DMS153 treated with DMSO at 0.1 percent for 48 hours (cell line): ENCODE data around the gene SRGAP2B.
"Not testable (repeated sequence)": the region's sequence is repeated elsewhere in the genome, so short reads cannot be mapped to it uniquely, and the experiment has no call there.

ENCODE experiments used
- DNase-seq: peaks from one replicate; lab custom pipeline; 2025; ENCODE audit not compliant: unreplicated experiment; lab: John Stamatoyannopoulos, UW

The SRGAP2B gene

DNA sequence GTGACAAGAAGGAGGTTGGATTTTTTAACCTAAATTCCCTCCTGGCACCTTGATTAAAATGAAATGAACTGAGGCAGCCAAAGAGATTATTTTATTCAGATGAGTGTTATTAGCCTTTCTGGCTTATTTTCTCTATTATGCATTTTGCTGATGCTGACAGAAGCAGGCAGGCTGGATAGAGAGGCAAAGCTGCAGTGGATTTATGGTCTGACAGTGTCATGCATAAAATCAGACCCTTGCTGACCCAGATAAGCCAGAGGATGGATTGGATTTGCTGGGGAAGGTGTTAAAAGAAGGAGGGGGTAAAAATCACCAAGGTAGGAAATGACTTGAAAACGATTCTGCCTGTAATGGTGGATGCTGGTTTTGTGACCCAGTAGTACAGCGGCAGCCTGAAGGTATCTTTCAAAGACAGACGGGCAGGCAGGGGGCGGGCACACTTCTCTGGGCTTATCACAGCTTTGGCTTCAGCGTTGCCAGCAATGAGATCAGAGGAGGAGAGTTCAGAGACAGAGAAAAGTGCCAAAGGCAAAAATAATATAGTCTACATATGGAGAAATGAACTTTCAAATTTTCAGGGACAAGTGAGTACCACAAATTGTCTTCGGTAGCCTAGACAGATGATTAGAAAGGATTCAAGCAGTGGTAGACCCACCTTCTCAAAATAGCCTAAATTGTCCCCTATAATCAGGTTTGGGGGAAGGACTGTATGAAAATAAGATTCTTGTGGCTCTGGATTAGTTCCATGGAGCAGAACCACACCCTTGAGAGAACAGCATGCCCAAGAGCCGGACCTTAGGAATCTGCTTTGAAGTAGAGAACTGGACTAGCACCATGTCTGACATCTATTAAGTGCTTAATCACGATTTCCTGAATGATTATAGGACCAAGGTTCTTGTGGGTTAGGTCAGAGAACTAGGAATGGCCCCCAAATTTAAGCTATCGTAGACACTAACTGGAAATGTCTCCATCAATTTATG lies 133.2 kb downstream of the SRGAP2B start:
- not testable (repeated sequence) for DNase-seq

DNA sequence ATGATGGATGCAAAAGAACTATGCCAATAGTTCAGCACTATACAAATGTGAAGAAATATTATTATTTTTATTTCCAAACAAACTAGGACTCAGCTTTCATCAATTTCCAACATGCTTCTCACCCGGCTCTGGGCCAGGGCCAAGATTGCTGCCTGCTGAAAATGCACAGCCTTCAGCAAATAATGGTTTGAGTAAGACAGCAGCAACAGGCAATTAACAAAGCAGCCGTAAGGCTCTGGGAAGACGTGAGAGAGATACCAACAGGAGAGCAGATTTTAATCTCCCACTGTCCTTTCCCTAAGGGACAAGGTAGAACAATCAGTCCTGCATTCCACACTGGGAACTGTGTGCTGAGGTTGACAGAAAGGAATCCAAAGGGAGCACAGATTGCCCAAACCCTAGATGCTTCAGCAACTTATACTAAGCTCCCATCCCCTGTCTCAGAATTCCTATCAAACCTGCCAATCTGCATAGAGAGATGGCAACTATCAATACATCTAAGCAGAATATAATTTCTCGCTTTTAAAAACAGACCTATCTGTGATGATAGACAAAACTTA lies 134.1 kb downstream of the SRGAP2B start:
- DNase-seq = not testable (repeated sequence)

DNA sequence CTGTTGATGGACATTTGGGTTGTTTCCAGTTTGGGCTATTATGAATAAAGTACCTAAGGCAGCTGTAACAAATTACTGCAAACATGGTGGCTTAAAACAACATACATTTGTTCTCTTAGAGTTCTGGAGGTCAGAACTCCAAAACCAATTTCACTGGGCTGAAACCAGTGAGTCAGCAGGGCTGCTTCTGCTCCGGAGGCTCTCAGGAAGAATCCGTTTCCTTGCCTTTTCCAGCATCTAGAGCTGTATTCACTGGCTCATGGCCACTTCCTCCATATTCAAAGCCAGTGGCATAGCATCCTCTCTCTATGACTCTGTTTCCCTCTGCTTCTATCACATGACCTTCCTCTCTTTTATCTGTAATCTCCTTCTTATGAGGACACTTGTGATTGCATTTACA lies 146.7 kb downstream of the SRGAP2B start:
- DNase-seq = not testable (repeated sequence)

DNA sequence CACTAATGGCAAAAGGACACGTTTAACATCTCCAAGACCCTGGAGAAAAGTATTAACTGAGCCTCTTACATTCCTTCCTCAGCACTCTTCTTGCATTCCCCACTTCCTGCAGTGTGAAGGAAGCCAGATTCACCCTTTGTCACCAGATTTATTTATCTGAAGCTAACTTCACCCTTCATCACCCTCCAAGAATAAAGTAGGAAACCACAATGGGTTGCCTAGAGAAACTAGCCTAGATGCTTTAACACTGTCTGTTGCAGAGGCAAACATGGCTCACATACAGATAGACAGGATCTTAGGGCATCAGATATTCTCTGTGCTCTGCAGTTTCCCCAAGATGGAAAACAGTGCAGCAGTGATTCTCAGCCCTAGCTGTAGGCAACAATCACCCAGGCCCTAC lies 147.6 kb downstream of the SRGAP2B start:
- not testable (repeated sequence) for DNase-seq

DNA sequence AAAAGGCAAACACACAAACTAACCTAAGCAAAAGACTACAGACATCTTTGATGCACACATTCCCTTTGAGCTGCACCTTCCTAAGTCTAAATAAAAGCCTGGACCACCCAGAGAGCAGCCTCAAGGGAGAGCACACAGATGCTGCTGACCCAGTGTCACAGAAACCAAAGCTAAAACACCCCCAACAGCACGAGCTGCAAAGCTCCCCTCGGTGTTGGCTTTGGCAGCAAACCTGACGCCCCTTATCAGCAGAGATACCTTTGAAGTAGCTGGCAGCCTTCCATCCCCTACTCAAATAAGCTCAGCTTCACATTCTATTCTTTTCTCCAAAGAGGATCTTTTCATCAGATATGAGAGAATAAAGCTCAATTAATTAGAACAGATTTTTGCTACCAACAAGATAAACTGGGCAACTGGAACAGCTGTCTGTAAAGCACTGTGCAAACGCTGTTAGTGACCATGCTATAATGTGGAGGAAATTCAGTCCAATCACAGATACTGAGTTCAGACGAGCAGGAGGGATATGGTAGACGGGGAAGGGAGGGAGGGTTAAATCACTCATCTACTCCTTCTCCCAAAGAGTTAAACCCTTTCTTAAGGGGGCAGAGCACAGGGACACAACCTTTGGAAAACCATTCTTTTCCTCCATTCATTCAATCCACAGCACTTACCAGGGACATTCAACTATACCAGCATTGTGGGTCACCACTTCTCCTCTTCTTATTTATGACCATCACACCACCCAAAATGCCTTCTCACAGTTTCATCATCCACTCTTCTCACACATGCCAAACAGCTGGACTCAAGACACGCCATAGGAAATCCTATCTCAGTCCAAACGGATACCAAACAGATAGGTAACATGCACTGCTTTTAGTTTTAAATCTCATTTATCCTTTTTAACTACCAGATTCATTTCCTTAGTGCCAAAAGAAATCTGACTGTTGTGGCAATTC lies 148.3 kb downstream of the SRGAP2B start:
- DNase-seq = not testable (repeated sequence)

DNA sequence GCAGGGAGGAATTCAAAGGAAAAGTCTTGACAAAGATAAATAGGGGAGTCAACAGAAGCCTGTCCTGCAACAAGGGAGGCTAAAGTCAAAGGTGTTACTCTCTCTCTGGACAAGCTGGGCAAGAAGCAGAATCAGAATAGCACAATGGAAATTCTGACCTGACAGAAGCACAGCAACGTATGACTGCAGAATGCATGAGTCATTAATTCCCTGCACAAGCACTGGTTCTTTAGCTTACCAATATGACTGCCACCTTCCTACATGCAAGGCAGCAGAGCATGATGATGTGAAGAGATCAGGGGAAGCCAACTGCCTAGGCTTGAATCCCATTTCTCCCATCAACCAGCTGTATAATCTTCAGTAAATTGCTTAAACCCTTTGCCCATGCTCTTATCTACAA lies 153.4 kb downstream of the SRGAP2B start:
- DNase-seq = not testable (repeated sequence)

DNA sequence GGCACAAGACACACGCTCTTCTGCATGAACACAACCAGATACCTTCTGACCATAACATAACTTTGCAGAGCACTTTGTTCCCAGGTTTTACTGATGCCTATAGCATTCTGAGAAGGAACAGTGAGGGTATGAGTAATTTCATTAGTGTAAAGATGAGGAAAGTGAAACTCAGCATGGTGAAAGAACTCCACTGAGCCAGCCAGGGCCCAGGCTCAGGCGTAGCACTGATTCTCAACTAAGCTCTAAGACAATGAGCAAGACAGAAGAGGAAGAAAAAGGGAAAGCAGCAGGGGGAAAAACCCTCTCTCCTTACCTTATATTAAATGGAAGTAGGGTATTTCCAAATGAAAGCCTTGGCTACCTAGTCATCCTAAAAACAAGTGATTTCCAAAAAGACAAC lies 155.1 kb downstream of the SRGAP2B start:
- DNase-seq = not testable (repeated sequence)

DNA sequence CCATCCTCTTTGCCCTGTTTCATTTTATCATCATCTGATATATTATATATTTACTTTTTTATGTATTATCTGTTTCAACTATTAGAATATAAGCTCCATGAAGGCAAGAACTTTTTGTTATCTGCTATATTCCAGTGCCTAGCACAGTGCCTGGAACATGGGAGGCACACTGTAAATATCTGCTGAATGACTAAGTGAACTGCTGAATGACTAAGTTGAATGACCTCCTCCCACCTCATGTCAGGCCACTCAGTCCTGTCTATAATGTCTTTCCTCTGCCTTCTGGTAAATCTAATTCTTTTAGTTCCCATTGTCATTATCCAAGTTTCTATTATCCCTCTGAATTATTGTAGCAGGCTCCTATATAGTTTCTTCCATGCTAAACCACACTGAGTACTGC lies 156.5 kb downstream of the SRGAP2B start:
- DNase-seq = not testable (repeated sequence)

DNA sequence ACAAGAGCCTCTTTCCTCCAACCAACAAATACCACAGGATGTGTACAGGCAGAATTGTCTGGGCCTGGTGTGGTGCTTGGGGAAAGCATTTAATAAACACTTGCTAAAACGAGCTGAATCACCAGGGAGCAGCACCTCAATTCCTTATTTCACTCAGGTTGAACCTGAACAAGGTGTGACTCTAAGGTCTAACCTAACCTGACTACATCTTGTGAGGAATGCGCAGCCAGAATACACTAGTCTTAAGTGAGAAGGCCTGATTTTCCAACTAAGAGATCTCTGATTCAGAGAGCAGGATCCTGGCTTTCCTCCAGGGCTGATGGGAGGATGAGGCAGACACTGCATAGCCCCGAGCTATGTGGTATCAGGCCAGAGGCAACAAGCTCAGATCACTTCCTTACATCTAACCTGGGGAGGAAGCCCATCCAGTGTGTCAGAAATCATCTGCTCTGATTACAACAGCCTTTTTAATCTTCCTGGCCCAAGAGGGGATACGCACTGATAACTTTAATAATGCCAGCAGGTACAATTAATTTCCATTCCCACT lies 158.9 kb downstream of the SRGAP2B start:
- DNase-seq = not testable (repeated sequence)

DNA sequence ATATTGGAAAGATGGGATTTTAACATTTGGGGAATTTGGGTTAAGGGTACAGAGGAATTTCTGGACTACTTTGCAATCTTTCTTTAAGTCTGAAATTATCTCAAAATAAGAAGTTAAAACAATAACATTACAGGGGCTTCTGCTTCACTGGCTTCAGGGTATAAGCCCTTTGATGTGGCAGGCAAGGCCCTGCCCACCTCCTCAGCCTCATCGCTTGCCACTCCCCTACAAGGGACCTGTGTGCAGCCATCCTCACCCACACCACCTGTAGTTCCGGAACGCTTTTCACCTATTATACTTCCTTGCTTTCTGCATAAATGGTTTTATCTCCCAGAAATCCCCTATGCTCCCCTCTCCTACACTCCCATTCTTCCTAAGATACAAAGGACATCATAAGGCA lies 159.8 kb downstream of the SRGAP2B start:
- DNase-seq = not testable (repeated sequence)

DNA sequence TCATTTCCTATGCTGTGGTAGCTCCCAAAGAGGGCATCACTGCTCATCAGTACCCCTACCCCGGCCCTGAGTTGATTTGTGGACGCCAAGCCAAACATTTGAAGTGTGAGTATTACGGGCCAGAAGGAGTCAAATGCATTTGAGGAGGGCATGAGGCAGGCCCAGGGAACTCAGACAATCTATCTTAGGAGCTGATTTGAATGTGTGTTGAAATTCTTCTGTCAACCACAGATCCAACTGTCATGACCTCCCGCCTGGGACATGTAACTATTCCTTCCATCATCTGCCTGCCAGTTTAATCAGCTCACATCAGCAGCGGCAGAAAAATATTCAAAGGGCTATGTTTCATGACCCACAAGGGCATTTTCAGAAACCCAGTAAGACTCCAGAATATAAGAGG lies 162.1 kb downstream of the SRGAP2B start:
- DNase-seq = not testable (repeated sequence)

DNA sequence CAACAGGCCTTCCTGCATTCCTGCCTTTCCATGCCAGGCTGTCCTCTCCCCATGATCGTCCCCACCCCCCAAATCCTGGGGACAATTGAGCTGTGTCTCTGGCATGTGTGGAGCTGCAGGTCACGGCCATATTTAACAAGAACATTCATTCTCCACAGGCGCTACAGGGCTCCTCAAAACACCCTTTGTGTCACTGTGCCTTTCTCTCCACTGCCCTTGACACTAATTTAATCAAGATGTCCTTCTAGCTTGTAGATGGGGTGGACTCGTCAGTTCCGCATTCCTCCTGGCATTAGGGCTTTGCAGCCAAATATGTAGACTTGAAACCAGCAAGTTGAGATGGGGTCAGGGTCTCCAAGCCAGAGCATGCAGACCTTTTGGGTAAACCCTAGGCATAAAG lies 163.0 kb downstream of the SRGAP2B start:
- not testable (repeated sequence) for DNase-seq

DNA sequence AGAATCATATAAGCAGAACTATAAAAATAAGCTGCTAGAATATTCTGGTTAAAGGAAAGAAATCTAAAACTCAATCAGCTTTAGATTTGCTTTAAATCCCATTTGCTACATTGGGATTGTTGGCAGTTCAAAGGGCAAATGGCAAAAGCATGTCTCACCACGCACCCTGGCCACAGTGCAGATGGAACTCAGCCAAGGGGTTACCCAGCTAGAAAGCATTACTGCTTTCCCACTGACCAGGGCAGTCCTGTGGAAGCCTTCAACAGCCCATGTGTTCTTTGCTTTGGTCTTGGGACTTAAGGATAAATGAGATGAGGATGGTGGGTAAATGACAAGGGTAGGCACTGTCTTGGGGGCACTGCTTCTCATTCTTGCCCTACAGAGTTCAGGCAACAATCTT lies 163.6 kb downstream of the SRGAP2B start:
- not testable (repeated sequence) for DNase-seq

DNA sequence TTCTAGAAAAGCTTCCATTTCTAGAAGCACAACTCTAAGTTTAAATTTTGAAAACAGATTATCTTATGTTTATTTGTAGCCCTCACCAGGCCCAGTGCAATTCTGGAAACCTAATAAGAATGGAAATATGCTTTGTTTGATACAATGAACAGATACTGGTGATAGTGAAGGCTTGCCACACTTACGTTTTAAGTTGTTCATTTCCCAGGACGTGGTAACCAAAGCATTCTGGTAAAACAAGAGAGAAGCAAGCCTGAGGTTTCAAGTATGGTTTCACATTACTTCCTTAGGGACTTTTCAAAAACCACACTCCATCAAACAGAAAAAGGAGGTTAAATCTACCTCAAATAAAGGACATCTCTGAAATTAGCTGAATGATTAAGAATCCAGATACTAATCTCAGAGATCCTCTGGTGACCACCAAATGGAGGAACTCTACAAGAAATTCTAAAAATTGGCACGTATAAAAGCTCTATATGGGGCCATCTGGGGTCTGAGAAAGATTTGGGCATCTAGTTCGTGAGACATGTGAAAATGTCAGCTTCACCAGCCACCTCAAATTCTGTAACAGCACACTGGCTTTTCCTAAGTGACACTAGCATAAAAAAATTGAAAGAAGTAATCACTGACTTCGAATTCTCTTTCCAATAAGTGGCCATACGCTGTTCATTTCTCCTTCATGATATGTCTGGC lies 164.9 kb downstream of the SRGAP2B start:
- not testable (repeated sequence) for DNase-seq

DNA sequence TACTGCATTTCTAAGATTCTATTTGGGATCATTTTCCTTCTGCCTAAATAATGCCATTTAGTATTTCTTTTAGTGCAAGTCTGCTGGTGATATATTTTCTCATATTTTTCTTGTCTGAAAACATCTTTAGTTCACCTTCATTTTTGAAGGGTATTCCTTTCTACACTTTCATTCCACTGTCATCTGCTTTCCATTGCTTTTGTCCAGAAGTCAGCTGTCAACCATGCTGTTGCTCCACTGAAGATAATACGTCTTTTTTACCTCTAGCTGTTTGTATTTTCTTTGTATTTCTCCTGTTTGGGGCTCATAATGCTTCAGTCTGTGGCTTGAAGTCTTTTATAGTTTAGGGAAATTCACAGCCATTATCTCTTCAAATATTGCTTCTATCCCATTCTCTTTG lies 167.8 kb downstream of the SRGAP2B start:
- DNase-seq = not testable (repeated sequence)

DNA sequence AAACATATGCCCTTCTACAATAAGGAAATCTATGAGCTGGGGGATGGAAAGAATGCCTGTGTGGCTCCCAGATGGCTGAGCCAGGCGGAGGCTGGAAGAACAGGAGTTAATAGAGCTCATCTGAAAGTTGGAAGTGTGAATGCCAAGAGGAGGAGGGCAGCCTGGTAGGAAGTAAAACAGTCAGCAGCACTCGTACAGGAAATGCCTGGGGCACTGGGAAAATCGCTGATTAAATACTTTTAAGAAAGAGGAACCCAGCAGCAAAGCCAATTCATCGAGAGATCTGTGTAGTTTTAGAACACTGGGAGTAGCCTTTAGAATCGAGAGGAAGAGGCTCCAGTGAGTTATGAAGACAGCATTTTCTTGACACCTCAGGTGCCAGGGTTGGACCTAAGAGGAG lies 171.5 kb downstream of the SRGAP2B start:
- not testable (repeated sequence) for DNase-seq

DNA sequence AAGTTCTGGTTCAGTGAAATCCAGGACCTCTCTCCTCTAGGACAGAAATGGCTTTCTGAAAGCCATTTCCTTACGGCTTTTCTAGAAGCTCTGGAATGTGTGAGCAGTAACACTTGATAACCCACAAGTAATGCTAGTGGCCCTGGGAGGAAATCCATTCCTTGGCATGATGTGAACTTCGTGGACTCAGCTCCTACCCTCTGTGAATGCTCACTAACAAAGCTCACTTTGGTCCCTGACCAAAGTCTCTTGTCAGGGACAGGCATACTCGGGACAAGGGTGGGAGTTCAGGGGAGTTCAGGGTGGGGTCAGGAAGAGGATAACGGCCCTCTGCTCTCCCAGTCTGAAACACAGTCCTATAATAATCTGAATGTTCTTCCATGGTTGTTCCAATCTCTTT lies 172.3 kb downstream of the SRGAP2B start:
- DNase-seq = not testable (repeated sequence)

DNA sequence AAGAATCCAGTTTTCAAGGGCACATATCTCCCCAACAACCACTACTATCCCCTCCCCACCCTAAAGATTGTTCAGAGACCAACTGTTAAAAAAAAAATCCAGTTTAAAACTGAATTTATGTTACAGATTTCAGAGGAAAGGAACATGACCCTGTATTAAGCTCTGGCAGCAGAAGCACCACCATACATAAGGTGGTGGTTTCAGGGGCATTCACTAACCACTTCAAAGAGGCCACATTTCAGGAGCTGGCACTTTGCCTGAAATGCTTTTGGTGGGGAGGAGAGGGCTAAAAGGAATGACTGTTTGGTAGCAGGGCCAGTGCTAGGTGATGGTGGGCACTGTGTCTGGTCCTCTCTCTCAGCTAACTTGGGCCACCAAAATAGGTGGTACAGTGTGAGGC lies 176.0 kb downstream of the SRGAP2B start:
- DNase-seq = not testable (repeated sequence)

DNA sequence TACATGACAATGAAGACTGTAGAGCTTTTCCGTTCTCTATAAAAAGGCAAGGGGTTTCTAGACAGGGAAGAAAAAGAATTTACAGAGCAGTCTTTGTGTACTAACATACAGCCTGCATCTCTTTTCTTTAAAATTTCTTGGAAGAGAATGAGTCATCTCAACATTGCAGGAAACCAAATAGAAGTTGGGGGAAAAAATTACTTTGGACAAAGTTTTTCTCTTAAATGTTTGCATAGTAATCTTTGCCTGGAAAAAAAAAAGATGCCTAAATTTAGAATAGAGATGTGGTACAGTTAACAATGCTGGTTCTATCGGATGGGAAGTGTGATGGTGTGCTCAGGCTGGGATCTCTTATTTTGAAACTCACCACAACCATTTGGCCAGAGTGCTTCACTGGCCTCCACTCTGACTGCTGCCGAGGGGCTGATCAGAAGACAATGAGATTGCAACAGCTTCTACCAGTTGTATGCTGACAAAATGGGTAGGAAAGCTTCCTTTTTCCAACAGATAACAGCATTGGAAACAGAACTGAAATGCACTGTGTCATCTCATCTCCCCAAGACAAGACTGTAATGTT lies 177.0 kb downstream of the SRGAP2B start:
- DNase-seq = not testable (repeated sequence)
